Glutamatergic neuron (in vitro differentiated cells): ENCODE measurements around the gene HSD17B10. TPM values are rescaled to one million over a fixed set of nuclear protein-coding genes. Genes with fewer than 3 reads are reported as not detected.

Source experiments
- microRNA-seq: library from miRNA; unstranded; fragments of <30 nt; microRNA quantifications from one replicate; pipeline ENCODE4, GENCODE V29; 2020; ENCODE audit not compliant: unreplicated experiment
- total RNA-seq: library from RNA; stranded (reverse); fragmentation: NEBNext Ultra II Directional; extraction: Animal tissue kit (Norgen Biotek cat#: 25700); gene quantifications from one replicate; pipeline ENCODE4 v1.2.1, GENCODE V29; 2021; ENCODE audit not compliant: unreplicated experiment

HSD17B10 gene
- total RNA-seq, 1 donor from 2014 or later: 89.0 TPM

Small RNAs within 50 kb of the gene (microRNA-seq; reads per million reads assigned to microRNA genes)
- gene MIR6857: 2.6 reads per million, percentile 18 among the genes with 10 or more reads in this experiment

Other genes starting within 250 kb of the HSD17B10 start
- 124 TPM for gene KDM5C, start 209.2 kb downstream of the HSD17B10 start, total RNA-seq
- 1.6 TPM for gene IQSEC2, start 152.8 kb downstream of the HSD17B10 start, total RNA-seq
- gene SMC1A, start 11.7 kb downstream of the HSD17B10 start, total RNA-seq: 48.1 TPM
- 0.64 TPM for gene RIBC1, start 11.5 kb downstream of the HSD17B10 start, total RNA-seq